GM18517 (cell line): ENCODE data around the gene POU2F3.

Source experiments
- ATAC-seq: cut with Tn5 transposase; IDR thresholded peaks from one replicate; pipeline ENCODE4 v1.9.1; 2021; ENCODE audit warnings: mild to moderate bottlenecking, moderate library complexity; ENCODE audit not compliant: unreplicated experiment

Gene POU2F3

DNA sequence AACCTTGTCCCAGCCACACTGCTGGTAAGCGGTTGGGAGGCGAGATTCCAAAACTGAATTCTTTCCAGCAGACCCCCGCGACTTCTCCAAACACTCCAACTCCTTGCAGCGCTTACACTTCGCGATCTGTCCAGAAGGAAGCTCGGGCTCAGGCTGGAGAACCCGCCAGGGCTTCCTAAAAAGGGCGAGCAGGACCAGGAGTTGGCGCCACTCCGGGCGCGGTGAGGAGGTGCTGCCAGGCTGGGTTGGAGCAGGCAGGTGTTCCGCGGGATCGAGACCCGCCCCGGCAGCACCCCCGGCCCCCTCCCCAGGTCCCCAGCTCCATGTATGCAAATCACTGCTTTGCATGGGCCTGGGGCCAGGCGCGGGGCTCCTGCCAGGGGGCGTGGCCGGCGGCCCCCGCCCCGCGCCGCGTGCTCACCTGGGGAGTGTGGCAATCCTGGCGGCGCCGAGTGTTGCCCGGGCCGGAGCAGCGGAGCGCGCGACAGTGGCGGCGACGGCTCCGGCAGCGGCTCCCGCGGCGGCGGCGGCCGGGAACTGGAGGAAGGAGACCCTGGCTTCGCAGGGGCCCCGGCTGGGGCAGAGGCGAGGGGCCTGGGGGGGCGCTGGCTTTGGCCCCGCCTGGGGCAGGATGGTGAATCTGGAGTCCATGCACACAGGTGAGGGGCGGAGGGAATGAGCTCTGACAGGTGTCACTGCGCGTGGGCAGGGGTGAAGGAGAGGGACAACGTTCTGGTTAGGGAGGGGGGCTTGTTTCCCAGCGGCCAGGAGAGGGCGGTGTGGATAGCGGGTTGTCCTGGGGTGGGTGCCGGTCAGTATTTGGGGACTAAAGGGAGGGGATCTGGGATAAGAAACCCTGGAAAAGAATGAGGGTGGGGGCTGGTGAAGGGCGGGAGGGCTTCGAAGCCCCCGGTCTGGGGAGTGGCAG is at the start of gene POU2F3:
Gene POU2F3 (plus strand): TSS at position 428 of the 928 bp plus-strand sequence. CDS start 204 bp downstream, at position 632.
- no peak for ATAC-seq

DNA sequence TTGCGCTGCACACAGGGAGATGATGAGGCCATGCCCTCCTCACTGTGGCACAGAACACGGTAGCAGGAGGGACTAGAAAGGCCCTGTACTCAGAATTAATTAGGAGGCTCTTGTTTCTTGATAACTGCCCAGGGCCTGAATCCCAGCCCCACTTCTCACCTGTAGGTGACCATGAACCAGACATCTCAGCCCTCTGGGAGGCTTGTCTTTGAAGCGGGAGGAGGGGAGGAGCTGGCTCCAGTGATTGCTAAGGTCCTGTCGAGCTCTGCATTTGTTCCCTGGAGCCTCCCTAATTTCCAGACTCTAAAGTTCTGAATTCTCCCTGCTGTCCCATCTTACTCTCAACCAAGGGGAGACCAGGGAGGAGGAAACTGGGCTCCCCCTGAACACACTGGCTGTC is 48.9 kb upstream of the POU2F3 start:
- no peak for ATAC-seq

DNA sequence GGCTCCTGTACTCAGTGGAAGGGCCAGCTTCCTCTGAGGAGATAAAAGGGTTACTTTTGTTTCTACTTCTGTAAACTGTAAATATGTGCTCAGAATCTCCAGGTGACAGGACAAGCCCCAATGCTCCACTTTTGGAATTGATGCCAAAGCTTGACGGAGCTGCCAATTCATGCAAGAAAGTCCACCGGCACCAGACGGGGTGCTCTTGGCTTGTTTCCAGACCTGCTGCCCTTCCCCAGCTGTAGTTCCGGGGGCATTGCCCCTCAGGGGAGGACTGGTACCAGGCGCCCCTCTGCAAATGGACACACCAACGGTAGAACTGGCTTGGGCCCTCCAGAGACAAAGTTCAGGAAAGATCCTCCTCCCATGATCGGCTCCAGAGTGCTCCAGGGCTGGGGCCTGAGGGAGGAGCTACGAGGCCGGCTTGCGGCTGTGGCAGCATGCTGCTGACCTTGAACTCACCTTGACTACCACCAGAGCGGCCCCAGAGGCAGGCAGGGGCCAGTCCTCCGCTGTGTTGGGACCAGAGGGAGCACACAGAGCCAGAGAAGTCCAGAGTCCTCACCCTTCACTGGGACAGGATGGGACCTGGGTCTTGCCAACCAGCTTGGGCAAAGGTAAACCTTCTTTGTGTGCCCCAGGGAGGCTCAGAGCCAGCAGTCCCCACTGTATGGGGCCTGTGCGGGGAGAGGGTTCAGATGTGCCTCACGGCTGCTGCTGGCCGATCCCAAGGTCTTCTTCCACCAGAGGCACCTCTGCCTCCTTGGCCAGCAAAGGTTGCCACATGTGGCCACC is 46.9 kb upstream of the POU2F3 start:
- no peak for ATAC-seq

DNA sequence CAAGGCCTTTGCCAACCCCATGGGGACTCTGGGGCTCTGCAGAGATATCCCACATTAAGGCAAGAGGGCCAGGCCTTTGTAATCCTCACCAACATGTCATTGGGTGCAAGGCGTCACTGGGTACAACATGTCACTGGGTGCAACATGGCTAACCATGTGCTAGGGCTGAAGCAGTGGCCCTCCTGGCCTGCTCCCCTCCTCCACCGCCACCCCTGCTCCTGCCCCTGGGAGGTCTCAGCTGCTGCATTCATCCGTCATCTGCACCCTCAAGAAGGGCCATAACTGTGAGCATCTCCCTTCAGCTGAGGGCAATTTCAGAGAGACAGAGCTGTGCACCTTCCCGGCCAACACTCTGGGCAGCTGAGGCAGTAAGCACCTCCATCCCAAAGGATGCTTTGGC is 45.8 kb upstream of the POU2F3 start:
- no peak for ATAC-seq

DNA sequence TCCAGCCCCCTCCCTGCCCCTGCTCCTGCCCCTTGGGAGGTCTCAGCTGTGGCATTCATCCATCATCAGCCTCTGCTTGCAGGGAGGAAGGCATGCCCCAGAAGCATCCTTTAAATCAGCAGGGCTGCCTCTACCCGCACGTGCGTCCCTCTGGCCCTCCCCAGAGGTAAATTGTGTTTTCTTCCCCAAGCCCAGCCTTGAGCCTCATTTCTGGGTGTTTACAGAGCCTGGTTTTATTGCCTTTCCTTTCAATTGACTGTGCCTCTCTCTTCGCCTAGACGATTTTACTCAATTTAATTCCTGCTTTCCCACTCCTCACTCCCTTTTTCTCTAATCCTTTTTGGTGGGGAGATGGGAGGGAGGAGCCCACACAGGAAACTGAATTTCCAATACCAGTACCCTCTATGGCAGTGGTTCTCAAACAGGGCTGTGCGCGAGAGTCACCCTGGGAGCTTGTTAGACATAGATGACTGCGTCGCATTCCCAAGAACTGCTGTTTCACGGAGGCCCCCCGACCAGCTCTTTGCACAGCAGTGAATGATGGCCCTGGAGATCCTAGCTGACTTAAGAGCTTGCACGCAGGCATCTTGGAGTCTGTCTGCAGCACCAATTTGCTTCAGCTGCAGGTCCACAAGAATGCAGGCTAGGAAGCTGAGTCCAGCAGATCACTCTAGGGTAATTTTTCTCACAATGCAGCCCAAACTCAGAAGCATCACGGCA is 44.2 kb upstream of the POU2F3 start:
- no peak for ATAC-seq

DNA sequence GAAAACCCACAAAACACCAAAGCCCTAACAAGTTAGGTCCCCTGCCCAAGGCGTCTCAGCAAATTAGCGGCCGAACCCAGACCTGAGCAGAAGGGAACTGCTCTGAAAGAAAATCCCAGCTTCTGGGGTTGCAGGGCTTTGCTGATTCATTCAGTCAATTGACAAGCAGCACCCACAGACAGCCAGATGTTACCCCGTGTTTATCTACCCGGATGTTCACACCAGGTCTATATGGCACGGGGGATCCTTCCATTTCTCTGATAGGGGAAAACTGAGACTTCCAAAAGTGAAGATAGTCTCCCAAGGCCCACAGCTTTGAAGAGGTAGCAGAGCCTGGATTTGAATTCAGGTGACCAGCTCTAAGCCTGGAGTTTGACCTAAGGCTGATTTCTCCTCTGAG is 43.1 kb upstream of the POU2F3 start:
- no peak for ATAC-seq

DNA sequence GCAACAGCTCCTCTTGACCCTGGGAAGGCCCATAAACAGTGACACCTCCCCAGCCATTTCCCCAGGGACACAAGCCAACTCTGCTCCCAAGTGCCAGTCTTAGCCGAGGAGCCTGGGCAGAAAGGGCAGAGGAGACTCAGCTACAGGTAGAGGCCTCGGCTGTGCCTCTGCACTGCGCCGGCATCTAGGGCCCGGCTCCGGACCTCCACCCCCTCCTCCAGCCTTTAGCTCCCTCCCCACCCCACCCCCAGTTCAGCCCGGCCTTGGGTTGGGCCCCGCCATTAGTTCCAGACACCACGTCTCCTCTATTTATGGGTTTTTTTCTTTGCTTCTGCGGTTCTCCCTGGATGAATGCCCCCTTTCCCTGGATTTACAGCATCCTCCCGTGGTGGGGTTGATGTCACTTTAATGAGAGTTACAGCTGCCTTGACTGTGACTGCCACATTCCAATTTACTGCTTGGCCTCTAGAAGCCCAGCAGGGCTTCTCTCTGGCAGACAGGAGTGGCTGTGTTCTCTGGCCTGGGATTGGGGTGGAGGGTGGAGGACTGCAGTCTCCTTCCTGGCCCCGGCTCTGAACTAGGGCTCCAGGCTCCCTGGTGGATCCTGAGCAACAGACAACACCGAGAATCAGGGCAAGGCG is 42.6 kb upstream of the POU2F3 start:
- ATAC-seq: no peak

DNA sequence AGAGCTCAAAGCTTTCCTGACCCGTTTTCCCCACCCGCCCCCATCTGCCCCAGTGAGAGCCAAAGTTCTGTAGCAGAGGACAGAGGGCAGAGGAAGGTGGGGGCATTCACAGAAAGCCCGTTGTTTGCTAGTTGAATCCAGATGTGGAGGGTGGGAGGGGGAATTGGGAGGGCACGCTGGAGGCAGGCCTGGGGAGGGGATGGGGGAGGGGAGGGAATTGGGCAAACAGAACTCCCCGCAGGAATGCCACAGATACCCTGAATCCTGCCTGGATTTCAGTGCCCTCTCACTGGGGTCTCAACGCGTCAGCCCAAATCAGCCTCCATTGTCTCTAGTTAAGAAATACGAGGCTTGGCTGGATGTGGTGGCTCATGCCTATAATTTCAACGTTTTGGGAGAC is 42.0 kb upstream of the POU2F3 start:
- ATAC-seq: no peak

DNA sequence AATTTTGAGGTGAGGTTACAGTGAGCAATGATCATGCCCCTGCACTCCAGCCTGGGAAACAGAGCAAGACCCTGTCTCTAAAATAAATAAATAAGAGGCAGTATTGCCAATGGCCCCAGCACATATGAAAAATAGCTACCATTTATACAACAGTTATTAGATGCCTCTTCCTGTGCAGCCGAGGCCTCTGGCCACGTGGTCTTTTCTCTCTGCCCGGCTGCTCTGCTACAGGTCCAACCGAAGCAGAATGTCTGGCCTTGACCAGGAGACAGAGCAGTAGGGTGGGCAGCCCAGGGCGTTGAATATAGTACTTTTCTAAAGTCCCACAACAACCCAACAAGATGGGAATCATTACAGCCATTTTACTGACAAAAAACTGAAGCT is 41.5 kb upstream of the POU2F3 start:
- no peak for ATAC-seq

DNA sequence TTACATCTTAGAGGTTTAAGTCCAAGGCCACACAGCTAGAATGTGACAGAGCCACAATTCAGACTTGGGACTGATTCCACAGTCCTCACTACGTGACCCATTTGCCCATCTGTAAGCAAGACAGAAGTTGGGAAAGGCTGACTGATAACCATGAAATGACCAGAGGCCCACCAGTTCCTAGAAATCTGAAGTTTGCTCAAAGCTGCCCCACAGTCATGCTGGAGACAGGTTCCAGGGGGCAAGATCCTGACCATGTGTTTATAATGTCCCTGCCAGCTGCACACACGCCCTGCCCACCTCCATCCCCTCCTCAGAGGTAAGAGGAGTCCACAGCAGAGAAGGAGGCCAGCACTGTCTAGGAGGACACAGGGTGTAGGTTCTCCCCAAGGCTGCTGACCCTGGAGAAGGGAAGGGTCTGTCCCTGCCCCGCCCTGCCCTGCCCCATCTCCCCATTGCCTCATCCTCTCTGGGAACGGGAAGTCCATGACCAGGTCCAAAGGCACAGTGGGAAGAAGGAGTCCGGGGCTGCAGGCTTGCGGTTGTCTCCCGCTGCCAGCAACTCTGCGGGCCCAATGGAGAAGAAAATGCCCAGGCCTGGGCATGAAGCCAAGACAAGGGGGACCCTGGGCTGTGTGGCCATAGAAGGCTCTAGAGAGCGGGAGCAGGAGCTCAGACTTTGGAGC is 41.0 kb upstream of the POU2F3 start:
- ATAC-seq: no peak

DNA sequence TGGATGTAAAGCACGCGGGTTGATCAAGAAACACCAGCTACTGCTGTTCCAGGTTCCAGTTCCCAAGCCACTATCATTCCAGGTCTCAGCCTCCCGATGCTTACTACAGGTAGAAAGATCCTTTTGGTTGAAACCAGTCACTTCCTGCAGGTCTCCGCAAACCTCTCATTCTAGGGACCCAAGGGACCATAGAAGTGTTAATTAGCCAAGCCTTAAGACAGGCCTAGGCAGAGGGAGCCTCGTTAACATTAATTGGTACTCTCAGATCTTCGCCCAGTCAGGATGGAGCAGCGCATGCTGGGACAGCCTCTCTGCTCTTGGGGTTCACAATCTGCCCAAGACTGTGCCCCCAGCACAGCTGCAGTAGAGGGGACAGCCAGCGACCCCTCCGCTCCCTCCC is 40.3 kb upstream of the POU2F3 start:
- ATAC-seq: no peak

DNA sequence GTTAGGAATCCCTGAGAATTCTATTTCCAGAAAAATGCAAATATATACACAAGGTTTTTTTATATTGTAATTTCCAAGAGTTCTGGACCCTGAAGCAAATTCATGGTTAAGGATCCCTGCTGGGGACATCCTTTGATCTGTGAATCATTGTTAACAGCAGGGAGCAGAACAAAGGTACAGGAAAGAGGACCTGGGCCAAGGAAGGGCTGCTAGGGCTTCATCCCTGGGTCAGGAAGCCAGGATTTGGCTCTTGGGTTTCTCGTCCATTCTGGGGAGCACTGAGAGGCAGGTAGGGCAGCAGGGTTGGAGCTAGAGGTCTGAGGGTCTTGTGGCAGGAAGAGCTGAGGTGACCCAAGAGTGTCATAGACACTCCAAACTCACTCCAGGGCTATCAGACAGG is 39.3 kb upstream of the POU2F3 start:
- no peak for ATAC-seq

DNA sequence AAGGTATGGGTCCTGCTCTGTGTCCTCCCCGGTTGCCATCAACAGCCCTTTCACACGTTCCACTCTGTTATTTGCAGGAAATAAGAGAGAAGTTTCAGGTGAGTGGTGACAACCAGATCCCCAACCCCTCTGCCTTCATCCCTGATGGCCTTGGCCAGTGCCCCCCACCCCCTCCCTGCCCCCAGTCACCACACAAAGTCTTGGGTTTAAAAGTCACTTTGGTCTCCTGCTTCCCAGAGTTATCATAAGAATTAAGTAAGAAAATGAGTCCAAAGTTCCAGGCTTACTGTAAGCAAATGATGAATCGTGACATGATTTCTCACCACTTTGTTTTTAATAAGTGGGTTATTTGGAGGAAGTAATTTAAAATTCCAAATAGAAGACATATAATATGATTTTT is 38.3 kb upstream of the POU2F3 start:
- no peak for ATAC-seq

DNA sequence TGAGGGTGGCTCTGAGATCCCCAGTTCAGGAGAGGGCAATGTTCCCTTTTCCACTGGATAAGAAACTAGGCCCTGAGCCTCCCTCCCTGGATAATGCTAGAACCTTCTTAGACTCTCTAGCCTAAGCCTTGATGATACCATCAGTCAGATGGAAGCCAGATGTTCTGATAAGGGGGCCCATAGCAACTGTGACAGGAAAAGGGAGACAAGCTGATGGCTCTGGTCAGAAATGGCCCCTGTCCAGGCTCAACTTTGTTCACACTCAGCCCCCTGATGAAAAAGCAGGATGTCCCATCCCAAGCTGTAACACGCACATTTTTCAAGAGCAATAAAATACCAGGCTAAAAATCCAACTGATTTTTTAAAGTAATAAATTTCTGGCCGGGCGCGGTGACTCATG is 36.3 kb upstream of the POU2F3 start:
- ATAC-seq: no peak

DNA sequence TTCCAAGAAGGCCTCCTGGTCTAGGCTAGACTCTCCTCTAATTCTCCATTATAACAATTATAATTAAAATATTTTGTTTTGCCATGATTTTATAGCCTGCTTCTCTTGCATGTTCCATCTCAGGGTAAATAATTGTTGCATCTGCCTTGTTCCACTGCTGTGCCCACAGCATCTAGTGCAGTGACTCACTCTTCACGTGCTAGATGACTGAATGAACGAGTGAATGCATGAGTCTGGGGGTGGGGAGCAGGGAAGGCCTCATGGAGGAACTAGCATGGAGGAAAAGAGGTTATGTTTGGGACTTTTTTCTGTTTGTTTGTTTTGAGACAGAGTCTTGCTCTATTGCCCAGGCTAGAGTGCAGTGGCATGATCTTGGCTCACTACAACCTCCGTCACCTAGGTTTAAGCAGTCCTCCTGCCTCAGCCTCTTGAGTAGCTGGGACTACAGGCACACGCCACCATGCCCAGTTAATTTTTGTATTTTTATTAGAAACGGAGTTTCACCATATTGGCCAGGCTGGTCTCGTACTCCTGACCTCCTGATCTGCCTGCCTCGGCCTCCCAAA is 34.3 kb upstream of the POU2F3 start:
- no peak for ATAC-seq

DNA sequence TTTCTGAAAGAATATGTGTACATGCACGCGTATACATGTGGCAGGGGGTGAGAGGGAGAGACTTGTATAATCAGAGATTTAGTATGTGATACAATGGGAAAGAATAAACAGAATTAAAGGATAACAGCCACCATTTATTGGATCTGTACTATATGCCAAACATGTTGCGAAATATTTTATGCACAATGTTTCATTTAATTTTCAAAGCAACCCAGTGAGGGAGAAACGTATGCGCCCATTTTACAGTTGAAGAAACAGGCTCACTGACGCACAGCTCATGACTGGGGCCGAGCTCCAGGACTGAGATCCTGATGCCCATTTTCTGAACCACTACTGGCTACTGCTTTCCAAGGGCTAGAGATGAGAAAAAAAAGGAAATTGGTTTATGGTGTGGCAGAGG is 32.4 kb upstream of the POU2F3 start:
- ATAC-seq: no peak

DNA sequence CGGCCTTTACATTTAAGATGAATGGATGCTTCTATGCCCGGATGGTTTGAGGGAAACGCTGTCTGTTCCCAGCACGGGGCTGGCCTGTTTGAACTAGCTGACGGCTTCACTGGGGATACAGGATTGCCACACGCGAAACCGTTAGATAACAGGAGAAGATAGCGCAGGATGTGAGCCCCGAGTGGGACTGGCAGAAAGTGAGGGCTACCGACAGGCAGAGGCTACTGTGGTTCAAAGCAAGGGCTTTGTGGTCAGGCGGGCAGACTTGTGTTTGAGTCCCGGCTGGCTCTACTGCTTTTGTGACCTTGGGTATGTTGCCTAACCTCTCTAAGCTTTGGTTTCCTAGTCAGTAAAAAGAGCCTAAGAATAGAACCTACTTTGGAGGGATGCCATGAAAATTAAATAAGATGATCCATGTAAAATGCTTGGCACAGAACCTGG is 31.9 kb upstream of the POU2F3 start:
- no peak for ATAC-seq

DNA sequence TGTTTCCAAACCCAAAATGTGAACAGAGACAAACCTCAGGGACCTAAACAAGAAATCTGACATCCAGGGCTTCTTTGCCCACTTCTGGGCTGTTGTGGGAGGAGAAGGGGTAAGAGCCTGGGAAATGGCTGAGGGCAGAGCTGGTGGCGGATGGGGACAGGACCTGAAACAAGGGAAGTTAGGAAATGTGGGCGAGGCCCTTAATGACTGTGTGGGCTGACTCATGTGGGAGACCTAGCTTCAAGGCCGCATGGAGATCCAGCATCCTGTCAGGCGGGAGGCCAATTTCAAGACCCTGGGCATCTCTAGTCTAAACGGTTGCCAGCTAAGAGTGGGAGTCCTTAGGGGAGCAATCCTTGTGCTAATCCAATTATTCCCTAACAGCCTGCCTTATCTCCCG is 31.2 kb upstream of the POU2F3 start:
- ATAC-seq: no peak

DNA sequence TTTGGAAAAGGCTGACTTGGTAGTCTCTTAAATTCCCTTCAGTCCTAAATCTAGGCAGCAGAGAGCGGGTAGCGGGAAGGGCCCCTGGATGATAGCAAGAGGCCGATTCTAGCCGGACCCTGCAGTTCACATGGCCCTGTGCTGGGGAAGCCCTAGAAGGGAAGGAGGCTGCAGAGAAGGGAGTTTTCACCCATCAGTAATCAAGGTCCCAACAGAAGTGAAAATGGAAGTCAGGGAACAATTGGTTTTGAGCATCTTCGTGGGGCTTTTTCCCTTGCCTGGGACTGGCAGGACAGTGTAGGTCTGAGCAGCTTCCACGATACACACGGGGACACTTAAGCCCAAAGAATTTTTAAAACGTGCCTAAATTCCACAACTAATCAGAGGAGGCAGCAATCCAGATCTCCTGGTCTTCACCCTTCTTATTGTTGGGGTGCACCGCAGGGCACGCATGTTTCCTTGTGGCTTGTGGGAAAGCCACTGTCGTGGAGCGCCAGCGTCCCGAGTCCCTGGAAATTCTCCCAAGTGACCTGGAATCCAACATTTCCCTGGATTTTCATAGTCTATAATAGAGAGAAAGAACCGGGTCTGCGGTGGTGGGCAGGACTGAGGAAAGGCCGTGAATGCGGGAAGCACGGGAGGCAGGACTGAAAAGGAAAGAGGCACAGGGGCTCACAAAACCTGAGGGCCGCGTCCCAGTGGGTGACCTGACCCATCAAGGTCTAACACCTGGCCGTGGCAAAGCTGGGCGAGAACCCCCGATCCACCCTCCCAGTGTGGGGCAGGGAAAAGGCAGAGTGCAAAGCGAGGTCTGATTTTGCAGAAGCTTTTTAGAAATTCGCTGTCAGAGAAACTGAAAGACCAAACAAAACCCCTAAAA is 30.0 kb upstream of the POU2F3 start:
- ATAC-seq: no peak
